ENCODE data around the gene IMP4.

IMP4 gene

GRCh38 chr2:130346041-130346740 is 3.5 kb downstream of the IMP4 start:
- TF ChIP-seq CTCF (IDR thresholded peaks at IDR 0.05): no peak

- no peak for TF ChIP-seq CTCF (IDR thresholded peaks at IDR 0.05)
Observed at GRCh38 chr2:130346741-130347066, 4.0 kb downstream of the IMP4 start.

- TF ChIP-seq CTCF (IDR thresholded peaks at IDR 0.05): no peak
Observed at GRCh38 chr2:130347220-130347925, 4.7 kb downstream of the IMP4 start.

GRCh38 chr2:130349174-130349573 is 6.5 kb downstream of the IMP4 start:
- no peak for TF ChIP-seq CTCF (IDR thresholded peaks at IDR 0.05)

GRCh38 chr2:130351711-130352110 is 9.0 kb downstream of the IMP4 start:
- no peak for TF ChIP-seq CTCF (IDR thresholded peaks at IDR 0.05)

- TF ChIP-seq CTCF (IDR thresholded peaks at IDR 0.05): no peak
Observed at GRCh38 chr2:130352237-130352636, 9.5 kb downstream of the IMP4 start.

- no peak for TF ChIP-seq CTCF (IDR thresholded peaks at IDR 0.05)
Observed at GRCh38 chr2:130353291-130354138, 10.8 kb downstream of the IMP4 start.
